BE2C (cell line): ENCODE measurements around the gene UEVLD.

Experiments
- DNase-seq: peaks from one replicate; pipeline ENCODE4 v3.0.0-alpha.2; 2020
- H3K27me3 ChIP-seq: fragments of 250-450 bp; sonication (Bioruptor Pico); 2 replicates; pipeline ENCODE4 v1.5.1; 2020; ENCODE audit warnings: mild to moderate bottlenecking
- H3K36me3 ChIP-seq: fragments of 250-450 bp; sonication (Bioruptor Pico); 2 replicates; pipeline ENCODE4 v1.5.1; 2020; ENCODE audit warnings: mild to moderate bottlenecking
- H3K4me1 ChIP-seq: fragments of 250-450 bp; sonication (Bioruptor Pico); 2 replicates; pipeline ENCODE4 v1.5.1; 2020
- H3K4me3 ChIP-seq: 2 replicates; pipeline ENCODE4 v1.5.1; 2011; ENCODE audit warnings: low read depth, low read length
- H3K9me3 ChIP-seq: fragments of 250-450 bp; sonication (Bioruptor Pico); 2 replicates; pipeline ENCODE4 v1.5.1; 2020
- CTCF ChIP-seq: IDR thresholded peaks from 2 replicates; pipeline ENCODE4 v1.5.1; 2012; ENCODE audit warnings: mild to moderate bottlenecking, low read depth, low read length

UEVLD gene

GRCh38 chr11:18490319-18490718, 98.2 kb downstream of the UEVLD start:
- Histone ChIP-seq H3K4me1 (no peaks in the 10 kb centered on the region), H3K9me3 (no peaks in the 10 kb centered on the region), H3K36me3 (no peaks in the 10 kb centered on the region; the same call in 1 of the 2 replicates), H3K4me3 (no peak overlapping the region), H3K27me3 (no peaks in the 10 kb centered on the region)
- no peak for TF ChIP-seq CTCF
- DNase-seq, result no peak

GRCh38 chr11:18485913-18486528, 102.5 kb downstream of the UEVLD start:
- TF ChIP-seq CTCF, result no peak
- no peaks in the 10 kb centered on the region for H3K9me3 ChIP-seq
- peaks cover under 1% of the 10 kb centered on the region; the same call in 1 of the 2 replicates for H3K36me3 ChIP-seq
- no peak for DNase-seq
- no peaks in the 10 kb centered on the region for H3K27me3 ChIP-seq
- no peak overlapping the region for H3K4me3 ChIP-seq
- H3K4me1 ChIP-seq, result no peaks in the 10 kb centered on the region
